ENCODE measurements around the gene PPP1R13B. TPM values are rescaled to one million over a fixed set of nuclear protein-coding genes. Genes with fewer than 3 reads are reported as not detected.

Gene PPP1R13B
- total RNA-seq, 1 experiment from 2014 or later: 17.8 TPM

- no peak for DNase-seq (ENCODE audit: low read depth, low spot score)
- H3K27ac ChIP-seq (ENCODE audit: low read depth, low read length): no peak overlapping the region; the same call in 1 of the 2 replicates
- ChIA-PET CTCF (no interaction called here), RAD21 (ENCODE audit: low non-redundant PET in 1 of 2, low total read pairs in 2 of 2, uncharacterized antibody in 2 of 2, unreplicated experiment in 2 of 2) (no interaction called here), POLR2A (no interaction called here)
- no peaks in the 10 kb centered on the region for H3K36me3 ChIP-seq (ENCODE audit: control insufficient read depth in 1 of 2, insufficient read depth in 2 of 2, low read length in 2 of 2)
- H3K9me2 ChIP-seq (ENCODE audit: insufficient read depth): no peaks in the 10 kb centered on the region
- peak overlapping the region; percentile 45 for H3K4me2 ChIP-seq (ENCODE audit: low read length)
- H3K4me3 ChIP-seq (replicated peaks in 1 of 2; ENCODE audit: low read depth in 1 of 2, low read length in 2 of 2): no peak overlapping the region
- no peaks in the 10 kb centered on the region; a peak in 1 of 4 replicates for H3K9me3 ChIP-seq (ENCODE audit: control insufficient read depth in 1 of 2, insufficient read depth in 1 of 2, low read depth in 1 of 2, low read length in 2 of 2)
- H3K27me3 ChIP-seq (ENCODE audit: insufficient read depth, low read length): no peaks in the 10 kb centered on the region
- no TSS peak for BruUV-seq (replicated peaks)
- H2AFZ ChIP-seq (ENCODE audit: low read depth, low read length, poor library complexity, severe bottlenecking): no peak overlapping the region
- peak; percentile 40 for ATAC-seq
- peaks cover 17 to 27% of the 10 kb centered on the region in 2 experiments for H3K4me1 ChIP-seq (ENCODE audit: control insufficient read depth in 1 of 2, insufficient read depth in 2 of 2, low read length in 2 of 2)
- TF ChIP-seq POLR2A (IDR thresholded peaks at IDR 0.05; ENCODE audit: borderline replicate concordance, extremely low read depth, insufficient read depth, insufficient read length): no peak
- TF ChIP-seq RAD21 (IDR thresholded peaks at IDR 0.05; ENCODE audit: low read depth): no peak
- no peak for TF ChIP-seq ELF1 (IDR thresholded peaks at IDR 0.05; ENCODE audit: borderline replicate concordance, low read depth)
- no peak for TF ChIP-seq ZBTB33 (IDR thresholded peaks at IDR 0.05; ENCODE audit: extremely low read depth, insufficient replicate concordance, low read length)
- no peak for TF ChIP-seq FOSL1 (IDR thresholded peaks at IDR 0.05; ENCODE audit: low read depth)
- TF ChIP-seq SP1 (IDR thresholded peaks at IDR 0.05; ENCODE audit: low read depth): no peak
- no peak for TF ChIP-seq ATF3 (IDR thresholded peaks at IDR 0.05)
- TF ChIP-seq CTCF (IDR thresholded peaks at IDR 0.05 in 2 of 3, conservative IDR thresholded peaks at IDR 0.05 in 1 of 3; ENCODE audit: borderline replicate concordance in 1 of 3, insufficient read depth in 1 of 3, low read depth in 2 of 3, low read length in 2 of 3): no peak
- no peak for TF ChIP-seq SIN3A (IDR thresholded peaks at IDR 0.05; ENCODE audit: low read depth)
- no peak for TF ChIP-seq MAX (IDR thresholded peaks at IDR 0.05)
- TF ChIP-seq EZH2phosphoT487 (IDR thresholded peaks at IDR 0.05; ENCODE audit: borderline replicate concordance): no peak
- TF ChIP-seq TCF7L2 (IDR thresholded peaks at IDR 0.05; ENCODE audit: borderline replicate concordance, extremely low read depth, insufficient read depth, insufficient read length): no peak
- no peak for TF ChIP-seq CEBPB (IDR thresholded peaks at IDR 0.05; ENCODE audit: low read depth)
- no peak for TF ChIP-seq EZH2 (IDR thresholded peaks at IDR 0.05)
- TF ChIP-seq EGR1 (IDR thresholded peaks at IDR 0.05; ENCODE audit: low read depth): no peak
- no peaks in the 10 kb centered on the region for H4K20me1 ChIP-seq (ENCODE audit: insufficient read depth)
- H3K79me2 ChIP-seq (ENCODE audit: insufficient read depth, low read length): no peaks in the 10 kb centered on the region
- no peak overlapping the region for H3K9ac ChIP-seq (ENCODE audit: low read length)
- intact Hi-C loops (cut with micrococcal nuclease): no loop called here
These were observed 46.8 kb upstream of the PPP1R13B start for GRCh38 chr14:103894034-103894722.
